Measurements from ENCODE around the gene ITGB4.

DNA sequence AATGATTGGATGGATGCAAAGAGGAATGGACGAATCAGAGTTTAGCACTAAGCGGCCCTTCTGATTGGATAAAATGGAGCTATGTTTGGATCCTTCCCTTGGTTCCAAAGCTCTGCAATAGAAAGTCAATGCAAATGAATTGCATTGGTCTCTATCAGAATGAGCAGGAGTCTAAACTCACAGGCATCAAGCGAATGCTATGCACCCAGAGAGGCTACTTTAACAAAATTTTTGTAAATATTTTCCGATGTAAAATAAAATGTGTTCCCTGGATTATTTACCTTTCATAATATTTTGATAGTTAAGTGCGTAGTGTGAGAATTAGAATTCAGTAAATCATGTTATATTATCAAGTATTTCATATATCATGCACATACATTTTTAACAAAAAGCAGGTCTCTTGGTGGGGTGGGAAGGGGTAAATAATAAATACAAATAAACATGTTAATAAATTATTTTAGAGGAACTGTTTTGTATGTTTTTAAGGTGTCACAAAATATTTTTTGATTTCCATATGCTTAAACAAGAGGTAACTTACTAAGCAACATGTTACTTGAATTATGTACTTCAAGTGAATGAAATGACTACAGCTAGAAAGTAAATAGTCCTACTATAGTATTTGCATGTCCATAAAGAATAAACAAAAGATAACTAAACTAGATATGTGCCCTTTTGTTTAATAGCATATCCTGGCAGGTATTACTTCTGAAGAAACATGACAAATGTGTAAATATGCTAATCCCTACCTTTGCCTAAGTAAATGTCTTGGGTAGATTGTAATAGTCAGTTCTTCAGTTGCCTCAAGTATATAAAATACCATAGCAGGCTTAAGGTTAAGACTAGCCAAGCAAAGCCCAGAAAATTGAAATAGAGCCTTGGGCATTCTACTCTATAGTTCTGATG, 59.0 kb downstream of the ITGB4 start:
- TF ChIP-seq, protein P1, sequence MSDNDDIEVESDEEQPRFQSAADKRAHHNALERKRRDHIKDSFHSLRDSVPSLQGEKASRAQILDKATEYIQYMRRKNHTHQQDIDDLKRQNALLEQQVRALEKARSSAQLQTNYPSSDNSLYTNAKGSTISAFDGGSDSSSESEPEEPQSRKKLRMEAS (IDR thresholded peaks at IDR 0.05): no peak
- TF ChIP-seq, protein P2, sequence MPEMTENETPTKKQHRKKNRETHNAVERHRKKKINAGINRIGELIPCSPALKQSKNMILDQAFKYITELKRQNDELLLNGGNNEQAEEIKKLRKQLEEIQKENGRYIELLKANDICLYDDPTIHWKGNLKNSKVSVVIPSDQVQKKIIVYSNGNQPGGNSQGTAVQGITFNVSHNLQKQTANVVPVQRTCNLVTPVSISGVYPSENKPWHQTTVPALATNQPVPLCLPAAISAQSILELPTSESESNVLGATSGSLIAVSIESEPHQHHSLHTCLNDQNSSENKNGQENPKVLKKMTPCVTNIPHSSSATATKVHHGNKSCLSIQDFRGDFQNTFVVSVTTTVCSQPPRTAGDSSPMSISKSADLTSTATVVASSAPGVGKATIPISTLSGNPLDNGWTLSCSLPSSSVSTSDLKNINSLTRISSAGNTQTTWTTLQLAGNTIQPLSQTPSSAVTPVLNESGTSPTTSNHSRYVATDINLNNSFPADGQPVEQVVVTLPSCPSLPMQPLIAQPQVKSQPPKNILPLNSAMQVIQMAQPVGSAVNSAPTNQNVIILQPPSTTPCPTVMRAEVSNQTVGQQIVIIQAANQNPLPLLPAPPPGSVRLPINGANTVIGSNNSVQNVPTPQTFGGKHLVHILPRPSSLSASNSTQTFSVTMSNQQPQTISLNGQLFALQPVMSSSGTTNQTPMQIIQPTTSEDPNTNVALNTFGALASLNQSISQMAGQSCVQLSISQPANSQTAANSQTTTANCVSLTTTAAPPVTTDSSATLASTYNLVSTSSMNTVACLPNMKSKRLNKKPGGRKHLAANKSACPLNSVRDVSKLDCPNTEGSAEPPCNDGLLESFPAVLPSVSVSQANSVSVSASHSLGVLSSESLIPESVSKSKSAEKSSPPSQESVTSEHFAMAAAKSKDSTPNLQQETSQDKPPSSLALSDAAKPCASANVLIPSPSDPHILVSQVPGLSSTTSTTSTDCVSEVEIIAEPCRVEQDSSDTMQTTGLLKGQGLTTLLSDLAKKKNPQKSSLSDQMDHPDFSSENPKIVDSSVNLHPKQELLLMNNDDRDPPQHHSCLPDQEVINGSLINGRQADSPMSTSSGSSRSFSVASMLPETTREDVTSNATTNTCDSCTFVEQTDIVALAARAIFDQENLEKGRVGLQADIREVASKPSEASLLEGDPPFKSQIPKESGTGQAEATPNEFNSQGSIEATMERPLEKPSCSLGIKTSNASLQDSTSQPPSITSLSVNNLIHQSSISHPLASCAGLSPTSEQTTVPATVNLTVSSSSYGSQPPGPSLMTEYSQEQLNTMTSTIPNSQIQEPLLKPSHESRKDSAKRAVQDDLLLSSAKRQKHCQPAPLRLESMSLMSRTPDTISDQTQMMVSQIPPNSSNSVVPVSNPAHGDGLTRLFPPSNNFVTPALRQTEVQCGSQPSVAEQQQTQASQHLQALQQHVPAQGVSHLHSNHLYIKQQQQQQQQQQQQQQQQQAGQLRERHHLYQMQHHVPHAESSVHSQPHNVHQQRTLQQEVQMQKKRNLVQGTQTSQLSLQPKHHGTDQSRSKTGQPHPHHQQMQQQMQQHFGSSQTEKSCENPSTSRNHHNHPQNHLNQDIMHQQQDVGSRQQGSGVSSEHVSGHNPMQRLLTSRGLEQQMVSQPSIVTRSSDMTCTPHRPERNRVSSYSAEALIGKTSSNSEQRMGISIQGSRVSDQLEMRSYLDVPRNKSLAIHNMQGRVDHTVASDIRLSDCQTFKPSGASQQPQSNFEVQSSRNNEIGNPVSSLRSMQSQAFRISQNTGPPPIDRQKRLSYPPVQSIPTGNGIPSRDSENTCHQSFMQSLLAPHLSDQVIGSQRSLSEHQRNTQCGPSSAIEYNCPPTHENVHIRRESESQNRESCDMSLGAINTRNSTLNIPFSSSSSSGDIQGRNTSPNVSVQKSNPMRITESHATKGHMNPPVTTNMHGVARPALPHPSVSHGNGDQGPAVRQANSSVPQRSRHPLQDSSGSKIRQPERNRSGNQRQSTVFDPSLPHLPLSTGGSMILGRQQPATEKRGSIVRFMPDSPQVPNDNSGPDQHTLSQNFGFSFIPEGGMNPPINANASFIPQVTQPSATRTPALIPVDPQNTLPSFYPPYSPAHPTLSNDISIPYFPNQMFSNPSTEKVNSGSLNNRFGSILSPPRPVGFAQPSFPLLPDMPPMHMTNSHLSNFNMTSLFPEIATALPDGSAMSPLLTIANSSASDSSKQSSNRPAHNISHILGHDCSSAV (CRISPR knock-in tag; IDR thresholded peaks at IDR 0.05; ENCODE audit: borderline replicate concordance): no peak
- TF ChIP-seq, protein P3, sequence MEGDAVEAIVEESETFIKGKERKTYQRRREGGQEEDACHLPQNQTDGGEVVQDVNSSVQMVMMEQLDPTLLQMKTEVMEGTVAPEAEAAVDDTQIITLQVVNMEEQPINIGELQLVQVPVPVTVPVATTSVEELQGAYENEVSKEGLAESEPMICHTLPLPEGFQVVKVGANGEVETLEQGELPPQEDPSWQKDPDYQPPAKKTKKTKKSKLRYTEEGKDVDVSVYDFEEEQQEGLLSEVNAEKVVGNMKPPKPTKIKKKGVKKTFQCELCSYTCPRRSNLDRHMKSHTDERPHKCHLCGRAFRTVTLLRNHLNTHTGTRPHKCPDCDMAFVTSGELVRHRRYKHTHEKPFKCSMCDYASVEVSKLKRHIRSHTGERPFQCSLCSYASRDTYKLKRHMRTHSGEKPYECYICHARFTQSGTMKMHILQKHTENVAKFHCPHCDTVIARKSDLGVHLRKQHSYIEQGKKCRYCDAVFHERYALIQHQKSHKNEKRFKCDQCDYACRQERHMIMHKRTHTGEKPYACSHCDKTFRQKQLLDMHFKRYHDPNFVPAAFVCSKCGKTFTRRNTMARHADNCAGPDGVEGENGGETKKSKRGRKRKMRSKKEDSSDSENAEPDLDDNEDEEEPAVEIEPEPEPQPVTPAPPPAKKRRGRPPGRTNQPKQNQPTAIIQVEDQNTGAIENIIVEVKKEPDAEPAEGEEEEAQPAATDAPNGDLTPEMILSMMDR (CRISPR knock-in tag; IDR thresholded peaks at IDR 0.05): no peak
